KMS-11 (cell line): Measurements from ENCODE around the gene ZNF124.
A peak's percentile ranks its signal among the peaks of the same experiment; 100 is the strongest.
"Not testable (repeated sequence)": the region's sequence is repeated elsewhere in the genome, so short reads cannot be mapped to it uniquely, and the experiment has no call there.

Experiments
- H2AFZ ChIP-seq: fragments of 200-600 bp; sonication (generic); 2 replicates; pipeline ENCODE4 v1.6.1; 2016; ENCODE audit warnings: antibody characterized with exemption, mixed run types, low read depth
- H3K27ac ChIP-seq: fragments of 200-600 bp; sonication (generic); 2 replicates; pipeline ENCODE4 v1.6.1; 2016; ENCODE audit warnings: mild to moderate bottlenecking, mixed run types
- H3K27me3 ChIP-seq: fragments of 200-600 bp; sonication (generic); 2 replicates; pipeline ENCODE4 v1.6.1; 2017; ENCODE audit warnings: mild to moderate bottlenecking, low read depth, mixed run types, moderate library complexity; ENCODE audit not compliant: insufficient read depth
- H3K36me3 ChIP-seq: fragments of 200-600 bp; sonication (generic); 2 replicates; pipeline ENCODE4 v1.6.1; 2017; ENCODE audit warnings: mild to moderate bottlenecking, mixed run types; ENCODE audit not compliant: insufficient read depth
- H3K4me1 ChIP-seq: fragments of 200-600 bp; sonication (generic); 2 replicates; pipeline ENCODE4 v1.6.1; 2016; ENCODE audit warnings: mild to moderate bottlenecking, low read depth, mixed run types; ENCODE audit not compliant: poor library complexity, severe bottlenecking
- H3K4me2 ChIP-seq: fragments of 200-600 bp; sonication (generic); 2 replicates; pipeline ENCODE4 v1.7.0; 2016; ENCODE audit warnings: mild to moderate bottlenecking, mixed run types
- H3K4me3 ChIP-seq: fragments of 200-600 bp; sonication (generic); IDR thresholded peaks from 2 replicates; pipeline ENCODE4 v1.6.1; 2017; ENCODE audit warnings: low read depth, low read length, mixed read lengths; ENCODE audit not compliant: insufficient read depth
- H3K79me2 ChIP-seq: fragments of 200-600 bp; sonication (generic); 2 replicates; pipeline ENCODE4 v1.6.1; 2016; ENCODE audit warnings: low read depth, mixed run types; ENCODE audit not compliant: insufficient read depth
- H3K9ac ChIP-seq: fragments of 200-600 bp; sonication (generic); 2 replicates; pipeline ENCODE4 v1.6.1; 2016; ENCODE audit warnings: mild to moderate bottlenecking, mixed run types
- H4K20me1 ChIP-seq: fragments of 200-600 bp; sonication (generic); 2 replicates; pipeline ENCODE4 v1.6.1; 2016; ENCODE audit warnings: mild to moderate bottlenecking, mixed run types; ENCODE audit not compliant: insufficient read depth
- CTCF ChIP-seq: fragments of 200-600 bp; sonication (generic); conservative IDR thresholded peaks from 2 replicates; pipeline ENCODE4 v1.6.1; 2017; ENCODE audit warnings: low read depth, mild to moderate bottlenecking, antibody characterized with exemption, low read length, moderate library complexity, mixed read lengths

ZNF124 gene

GRCh38 chr1:247131236-247131635 is 40.6 kb downstream of the ZNF124 start:
- TF ChIP-seq CTCF = no peak
- no peak overlapping the region for H2AFZ ChIP-seq
- no peaks in the 10 kb centered on the region for H3K27me3 ChIP-seq
- peaks cover 5% of the 10 kb centered on the region for H3K4me1 ChIP-seq
- no peak overlapping the region for H3K27ac ChIP-seq
- peaks cover 14% of the 10 kb centered on the region; the same call in 1 of the 2 replicates for H3K36me3 ChIP-seq
- H3K4me2 ChIP-seq = no peak overlapping the region
- no peaks in the 10 kb centered on the region for H4K20me1 ChIP-seq
- peaks cover 10% of the 10 kb centered on the region for H3K79me2 ChIP-seq
- H3K4me3 ChIP-seq = no peak overlapping the region
- no peak overlapping the region for H3K9ac ChIP-seq

- H2AFZ ChIP-seq, H3K4me3 ChIP-seq, H3K27me3 ChIP-seq, H3K4me1 ChIP-seq, H3K9ac ChIP-seq, H4K20me1 ChIP-seq, H3K36me3 ChIP-seq, H3K27ac ChIP-seq: not testable (repeated sequence)
- Histone ChIP-seq H3K4me2 (peak overlapping the region; percentile 36; the same call in 1 of the 2 replicates), H3K79me2 (peaks cover 10% of the 10 kb centered on the region)
Observed at GRCh38 chr1:247127519-247128282, 44.1 kb downstream of the ZNF124 start.

DNA sequence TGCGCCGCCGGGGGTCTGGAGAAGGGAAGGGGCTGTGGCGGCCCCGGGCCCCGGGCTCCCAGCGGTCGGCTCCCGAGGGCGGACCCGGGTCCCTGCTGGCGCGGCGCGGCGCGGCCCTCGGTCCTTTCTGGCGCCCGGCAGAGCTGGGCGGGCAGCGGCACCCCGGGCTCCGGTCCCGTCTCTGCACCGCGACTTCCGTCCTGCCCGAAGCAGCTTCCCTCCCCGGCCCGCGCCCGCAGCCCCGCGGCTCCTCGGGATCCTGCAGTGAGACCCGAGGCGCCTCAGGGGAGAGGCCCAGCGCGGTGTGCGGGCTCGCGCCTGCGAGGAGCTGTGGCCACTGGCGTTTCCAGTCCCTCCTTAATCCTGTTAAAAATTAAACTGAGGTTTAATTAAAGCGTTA is 45.2 kb downstream of the ZNF124 start:
- H3K9ac ChIP-seq, H3K4me2 ChIP-seq, H3K79me2 ChIP-seq, H4K20me1 ChIP-seq, H2AFZ ChIP-seq, H3K36me3 ChIP-seq, H3K4me3 ChIP-seq, H3K27ac ChIP-seq, H3K4me1 ChIP-seq, H3K27me3 ChIP-seq: not testable (repeated sequence)

GRCh38 chr1:247126166-247126565 is 45.7 kb downstream of the ZNF124 start:
- not testable (repeated sequence) for H3K4me3 ChIP-seq, H3K4me2 ChIP-seq

GRCh38 chr1:247121382-247121781 is 50.4 kb downstream of the ZNF124 start:
- Histone ChIP-seq H2AFZ (no peak overlapping the region), H3K4me1 (peaks cover 4% of the 10 kb centered on the region), H4K20me1 (no peaks in the 10 kb centered on the region), H3K4me2 (no peak overlapping the region), H3K79me2 (no peaks in the 10 kb centered on the region), H3K36me3 (no peaks in the 10 kb centered on the region), H3K4me3 (no peak overlapping the region), H3K27ac (no peak overlapping the region), H3K27me3 (no peaks in the 10 kb centered on the region), H3K9ac (no peak overlapping the region)
- no peak for TF ChIP-seq CTCF

More at GRCh38 chr1:247126166-247126565, 45.7 kb downstream of the ZNF124 start:
- H3K36me3 ChIP-seq, H3K79me2 ChIP-seq, H3K9ac ChIP-seq, H3K27ac ChIP-seq, H3K4me1 ChIP-seq, H2AFZ ChIP-seq, H4K20me1 ChIP-seq, H3K27me3 ChIP-seq: not testable (repeated sequence)

GRCh38 chr1:247120408-247120668 is 51.5 kb downstream of the ZNF124 start:
- H2AFZ ChIP-seq, H3K27me3 ChIP-seq, H3K4me3 ChIP-seq, H3K36me3 ChIP-seq, H4K20me1 ChIP-seq, H3K27ac ChIP-seq, H3K4me2 ChIP-seq, H3K4me1 ChIP-seq, H3K9ac ChIP-seq, H3K79me2 ChIP-seq: not testable (repeated sequence)
